NB4 (cell line): ENCODE measurements around the gene GALNT14.

Experiments
- DNase-seq: peaks from one replicate; pipeline ENCODE4 v3.0.0; 2010; ENCODE audit warnings: low read depth
- H3K4me3 ChIP-seq: one replicate; pipeline ENCODE4 v1.5.1; 2011; ENCODE audit warnings: mild to moderate bottlenecking, low read depth, low read length, moderate library complexity
- MYC ChIP-seq: IDR thresholded peaks from 2 replicates; pipeline ENCODE4 v1.6.1; 2011; ENCODE audit warnings: low read depth, low read length
- POLR2A ChIP-seq: IDR thresholded peaks from 2 replicates; pipeline ENCODE4 v1.6.1; 2011; ENCODE audit warnings: mild to moderate bottlenecking; ENCODE audit not compliant: insufficient read length; ENCODE audit errors: extremely low read depth
- TF ChIP-seq, protein P1 (sequence below): IDR thresholded peaks from one replicate; pipeline ENCODE4 v1.5.1; 2012; ENCODE audit warnings: low read depth, low read length
- TF ChIP-seq, protein P2 (sequence below): IDR thresholded peaks from 2 replicates; pipeline ENCODE4 v1.6.1; 2011; ENCODE audit warnings: low read depth, low read length

GALNT14 gene

DNA sequence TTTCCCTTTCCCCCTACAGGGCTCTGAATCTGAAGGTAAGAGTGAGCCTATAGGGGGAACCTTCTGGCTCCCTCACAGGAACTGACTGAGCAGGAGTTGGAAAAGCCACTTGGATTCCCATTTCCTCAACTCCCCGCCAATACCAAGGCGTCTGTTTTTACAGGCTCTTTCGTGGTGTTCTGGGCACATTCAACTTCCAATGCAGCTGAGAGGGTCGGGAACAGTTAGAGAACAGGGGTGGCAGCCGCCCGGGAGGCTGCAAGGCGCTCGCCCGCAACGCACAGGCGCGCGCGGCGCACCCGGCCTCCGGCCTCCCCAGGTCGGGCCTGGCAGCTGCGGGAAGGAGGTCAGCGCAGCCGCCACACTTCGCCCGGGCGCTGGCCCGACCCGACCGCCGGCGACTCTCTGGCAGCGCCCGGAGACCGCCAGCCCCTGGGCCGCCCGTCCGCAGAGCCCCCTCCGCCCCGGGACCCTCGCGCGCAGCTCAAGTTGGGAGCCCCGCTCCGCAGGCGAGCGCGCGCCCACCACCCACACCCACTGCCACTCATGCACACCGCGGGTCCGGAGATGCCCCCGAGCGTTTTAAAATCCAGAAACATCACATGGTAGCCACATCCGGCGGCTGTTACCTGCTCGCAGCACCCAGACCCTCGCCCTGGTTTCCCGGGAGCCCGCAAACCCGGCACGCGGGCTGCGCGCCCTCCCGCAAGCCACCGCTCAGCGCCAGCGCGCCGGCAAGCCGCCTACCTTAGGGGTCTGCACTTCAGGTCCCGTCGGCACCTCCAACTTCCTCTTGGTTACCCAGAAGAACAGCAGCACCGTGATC lies 816 bp downstream of the GALNT14 start:
- TF ChIP-seq, protein P1, sequence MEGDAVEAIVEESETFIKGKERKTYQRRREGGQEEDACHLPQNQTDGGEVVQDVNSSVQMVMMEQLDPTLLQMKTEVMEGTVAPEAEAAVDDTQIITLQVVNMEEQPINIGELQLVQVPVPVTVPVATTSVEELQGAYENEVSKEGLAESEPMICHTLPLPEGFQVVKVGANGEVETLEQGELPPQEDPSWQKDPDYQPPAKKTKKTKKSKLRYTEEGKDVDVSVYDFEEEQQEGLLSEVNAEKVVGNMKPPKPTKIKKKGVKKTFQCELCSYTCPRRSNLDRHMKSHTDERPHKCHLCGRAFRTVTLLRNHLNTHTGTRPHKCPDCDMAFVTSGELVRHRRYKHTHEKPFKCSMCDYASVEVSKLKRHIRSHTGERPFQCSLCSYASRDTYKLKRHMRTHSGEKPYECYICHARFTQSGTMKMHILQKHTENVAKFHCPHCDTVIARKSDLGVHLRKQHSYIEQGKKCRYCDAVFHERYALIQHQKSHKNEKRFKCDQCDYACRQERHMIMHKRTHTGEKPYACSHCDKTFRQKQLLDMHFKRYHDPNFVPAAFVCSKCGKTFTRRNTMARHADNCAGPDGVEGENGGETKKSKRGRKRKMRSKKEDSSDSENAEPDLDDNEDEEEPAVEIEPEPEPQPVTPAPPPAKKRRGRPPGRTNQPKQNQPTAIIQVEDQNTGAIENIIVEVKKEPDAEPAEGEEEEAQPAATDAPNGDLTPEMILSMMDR: no peak
- no peak for TF ChIP-seq POLR2A
- TF ChIP-seq, protein P2, sequence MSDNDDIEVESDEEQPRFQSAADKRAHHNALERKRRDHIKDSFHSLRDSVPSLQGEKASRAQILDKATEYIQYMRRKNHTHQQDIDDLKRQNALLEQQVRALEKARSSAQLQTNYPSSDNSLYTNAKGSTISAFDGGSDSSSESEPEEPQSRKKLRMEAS: no peak
- no peak for TF ChIP-seq MYC
- no peak for DNase-seq
- no peak overlapping the region for H3K4me3 ChIP-seq

DNA sequence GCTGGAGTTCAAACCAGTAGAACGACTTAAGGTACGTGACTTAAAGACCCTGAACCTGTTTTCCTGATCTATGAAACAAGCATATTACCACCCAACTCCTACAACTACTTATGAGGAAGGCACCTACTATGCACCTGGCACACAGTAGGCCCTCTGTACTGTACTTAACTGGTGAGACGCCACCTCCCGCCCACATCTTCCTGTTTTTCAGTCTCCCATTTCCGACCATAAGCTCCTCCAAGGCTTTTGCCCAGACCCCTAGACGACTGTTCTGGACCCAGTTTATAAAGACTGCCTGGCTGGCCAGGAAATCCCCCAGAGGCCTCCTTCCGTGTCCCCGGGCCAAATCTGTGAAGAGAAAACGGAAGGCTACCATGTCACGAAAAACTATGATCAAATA lies 1.5 kb downstream of the GALNT14 start:
- TF ChIP-seq, protein P1: no peak
- TF ChIP-seq, protein P2: no peak
- TF ChIP-seq MYC (no peak), POLR2A (no peak)
- H3K4me3 ChIP-seq: no peak overlapping the region
- DNase-seq: no peak

DNA sequence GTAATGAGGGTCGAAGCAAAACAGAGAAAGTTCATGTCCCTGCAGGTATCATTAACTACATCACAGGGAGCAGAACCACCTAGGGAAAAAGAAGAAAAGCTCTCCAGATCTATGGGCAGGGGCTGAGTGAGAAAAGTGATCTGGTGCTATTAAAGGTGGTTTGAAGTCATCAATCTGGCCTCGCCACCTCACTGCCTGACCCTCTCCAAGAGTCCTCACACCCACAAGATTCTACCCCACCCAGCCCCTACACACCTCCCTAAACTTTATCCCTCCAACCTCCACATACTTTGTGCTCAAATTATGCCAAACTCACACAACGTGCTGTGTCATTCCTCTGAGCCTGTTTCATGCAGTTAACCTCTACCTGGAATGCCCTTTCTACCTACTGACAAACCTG lies 2.2 kb downstream of the GALNT14 start:
- H3K4me3 ChIP-seq: no peak overlapping the region
- DNase-seq: no peak
- TF ChIP-seq, protein P2: no peak

DNA sequence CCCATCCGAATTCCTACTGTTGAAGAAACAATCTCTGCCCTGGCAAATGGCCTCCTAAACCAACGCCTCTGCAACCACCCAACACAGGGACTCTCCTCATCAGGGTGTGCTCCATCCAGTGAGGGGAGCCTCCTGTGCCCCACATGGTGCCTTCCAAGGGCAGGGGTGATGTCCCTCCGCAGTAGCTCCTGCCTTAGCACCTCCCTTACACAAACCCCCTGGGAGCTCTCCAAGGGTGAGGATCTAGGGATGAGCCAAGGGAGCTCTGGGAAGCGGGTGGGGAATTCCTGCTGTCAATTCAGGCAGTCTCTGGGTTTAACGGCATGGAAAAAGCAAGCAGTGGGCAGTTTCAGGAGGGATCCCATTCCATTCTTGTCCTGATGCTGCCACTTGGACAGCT lies 3.8 kb downstream of the GALNT14 start:
- TF ChIP-seq MYC (no peak), POLR2A (no peak)
- TF ChIP-seq, protein P1: no peak
- TF ChIP-seq, protein P2: no peak
- no peak for DNase-seq
- no peak overlapping the region for H3K4me3 ChIP-seq

DNA sequence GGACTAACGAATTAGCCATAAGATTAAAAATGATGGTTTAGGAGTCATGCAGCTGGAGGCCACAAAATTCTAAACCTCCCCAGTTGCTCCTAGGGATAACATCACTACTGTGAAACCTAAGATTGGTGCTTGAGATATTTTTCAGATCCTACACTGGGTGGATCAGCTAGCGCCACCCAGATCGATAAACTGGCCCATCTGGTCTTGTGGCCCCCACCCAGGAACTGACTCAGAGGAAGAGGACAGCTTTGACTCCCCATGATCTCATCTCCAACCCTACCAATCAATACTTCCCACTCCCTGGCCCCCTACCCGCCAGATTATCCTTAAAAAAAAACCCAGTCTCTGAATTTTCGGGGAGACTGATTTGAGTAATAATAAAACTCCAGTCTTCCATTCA lies 5.5 kb downstream of the GALNT14 start:
- no peak for TF ChIP-seq POLR2A
- DNase-seq: no peak
- no peak overlapping the region for H3K4me3 ChIP-seq

DNA sequence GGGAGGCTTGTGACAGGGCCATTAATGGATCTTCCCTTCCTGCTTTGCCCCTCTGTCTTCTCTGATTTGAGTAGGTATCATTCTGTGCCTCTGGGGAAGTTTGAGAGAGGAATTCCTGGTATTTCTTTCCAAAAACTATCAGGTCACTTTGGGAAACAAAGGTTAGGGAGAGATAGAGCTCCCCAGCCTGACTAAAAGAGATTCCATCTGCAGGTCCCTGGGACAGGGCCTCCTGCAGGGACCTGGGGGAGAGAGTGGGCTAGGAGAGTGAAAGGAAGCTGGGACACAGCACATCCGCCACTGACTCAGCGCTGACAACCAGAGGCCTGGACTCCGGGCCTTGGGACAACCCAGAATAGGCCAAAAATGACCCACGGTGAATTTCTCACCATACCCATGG lies 6.4 kb downstream of the GALNT14 start:
- TF ChIP-seq MYC (no peak), POLR2A (no peak)
- TF ChIP-seq, protein P1: no peak
- TF ChIP-seq, protein P2: no peak
- H3K4me3 ChIP-seq: no peak overlapping the region
- DNase-seq: no peak
